Measurements from ENCODE around the gene PALLD.

The PALLD gene

DNA sequence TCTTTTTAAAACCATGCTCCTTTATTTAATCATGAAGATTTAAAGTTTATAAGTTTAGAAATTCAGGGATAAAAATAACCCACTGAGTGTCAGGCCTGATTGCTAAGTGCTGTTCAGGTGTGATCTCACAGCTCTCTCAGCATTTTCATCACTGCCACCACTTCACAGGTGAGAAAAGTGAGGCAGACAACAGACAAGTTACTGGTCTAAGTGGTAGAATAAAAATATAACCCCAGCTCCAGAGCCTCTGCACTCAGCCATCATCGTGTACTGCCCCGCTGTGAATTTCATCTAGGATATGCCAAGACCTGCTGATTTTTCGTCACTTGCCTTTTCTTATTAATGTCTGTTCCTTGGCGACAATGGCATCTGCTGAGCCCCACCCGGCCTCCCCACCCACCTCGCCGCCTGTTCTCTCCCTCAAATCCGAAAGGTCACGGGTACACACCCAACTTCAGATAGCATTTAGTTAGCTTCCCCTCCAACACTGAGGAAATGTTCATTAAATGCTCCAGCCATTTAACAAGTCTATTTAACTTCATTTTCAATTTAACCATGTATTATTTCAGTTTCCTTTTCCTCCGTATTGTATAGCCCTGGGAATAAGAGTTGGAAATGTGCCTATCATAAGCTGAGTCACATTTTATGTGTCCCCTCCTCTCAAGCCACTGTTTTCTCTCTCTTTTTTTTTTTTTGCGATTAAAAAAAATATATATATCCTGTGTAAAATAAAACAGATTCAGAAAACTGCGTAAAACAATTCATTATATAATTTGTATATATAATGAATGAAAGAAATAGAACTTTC lies 276.7 kb downstream of the PALLD start:
- DNase-seq, result no peak

- DNase-seq, result no peak
Measured at GRCh38 chr4:168776382-168776781, 279.5 kb downstream of the PALLD start.

DNA sequence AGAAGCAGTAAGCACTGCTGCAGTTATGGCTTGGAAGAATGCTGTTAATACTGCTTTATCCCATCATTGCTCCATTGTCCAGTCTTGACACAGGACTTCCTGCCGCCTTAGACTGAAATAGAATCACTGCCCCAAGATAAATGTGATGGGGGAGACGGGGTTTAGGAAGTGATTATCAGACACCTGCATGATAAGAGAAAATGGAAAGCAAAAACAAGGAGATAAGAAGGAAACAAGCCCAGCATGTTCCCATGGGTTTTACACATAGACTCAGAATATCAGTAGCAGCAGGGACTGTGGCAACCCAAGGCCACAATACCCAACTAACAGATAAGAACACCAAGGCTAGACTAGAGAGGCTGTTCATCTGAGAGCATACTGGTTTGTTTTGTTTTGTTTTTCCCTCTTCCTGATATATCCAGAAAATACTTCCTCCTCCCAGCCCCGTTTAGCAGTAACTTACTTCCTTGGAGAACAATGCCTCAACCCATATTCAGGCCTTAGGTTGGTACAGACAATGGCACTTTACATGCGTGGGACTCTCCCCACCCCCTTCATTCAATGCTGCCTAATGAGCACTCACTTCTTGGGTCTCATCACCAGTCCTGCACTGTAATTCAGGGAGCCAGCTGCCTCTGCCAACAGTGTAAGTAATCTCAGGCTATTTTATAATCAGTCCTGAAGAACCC lies 280.6 kb downstream of the PALLD start:
- DNase-seq, result no peak

GRCh38 chr4:168781341-168781740 lies 284.5 kb downstream of the PALLD start:
- DNase-seq, result no peak

GRCh38 chr4:168781926-168782325 lies 285.1 kb downstream of the PALLD start:
- no peak for DNase-seq

- no peak for DNase-seq
Measured at GRCh38 chr4:168782439-168782838, 285.6 kb downstream of the PALLD start.

DNA sequence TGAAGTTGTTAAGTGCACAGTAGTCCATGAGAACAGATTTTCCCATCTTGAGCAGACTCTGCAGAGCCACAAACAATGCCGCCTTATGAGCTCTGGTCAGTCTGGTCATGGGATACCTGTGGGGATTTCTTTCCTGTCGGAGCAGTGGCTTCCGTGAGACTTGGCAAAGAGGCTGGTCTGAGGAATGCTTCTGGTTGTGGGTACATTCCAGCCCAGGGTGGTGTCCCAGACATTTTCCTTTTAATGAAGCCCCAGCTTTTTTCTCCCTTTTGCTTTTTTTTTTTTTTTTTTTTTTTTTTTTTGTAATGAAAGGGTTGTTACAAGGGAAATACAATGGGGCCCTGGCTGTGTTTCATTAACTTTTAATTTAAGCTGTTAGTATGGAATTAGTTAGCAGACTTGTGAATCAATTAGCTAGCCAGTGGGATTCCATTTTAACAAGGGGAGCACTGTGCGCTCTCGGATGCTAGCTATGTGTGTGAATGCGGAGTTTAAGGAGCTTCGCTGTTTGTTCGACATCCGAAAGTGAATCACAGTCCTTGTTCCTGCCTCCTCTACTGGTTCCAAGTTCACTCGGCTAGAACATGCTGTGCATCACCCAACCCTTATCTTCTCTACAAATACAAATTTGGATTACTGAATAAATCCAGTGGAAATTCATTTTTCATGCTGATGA lies 288.1 kb downstream of the PALLD start:
- no peak for DNase-seq

DNA sequence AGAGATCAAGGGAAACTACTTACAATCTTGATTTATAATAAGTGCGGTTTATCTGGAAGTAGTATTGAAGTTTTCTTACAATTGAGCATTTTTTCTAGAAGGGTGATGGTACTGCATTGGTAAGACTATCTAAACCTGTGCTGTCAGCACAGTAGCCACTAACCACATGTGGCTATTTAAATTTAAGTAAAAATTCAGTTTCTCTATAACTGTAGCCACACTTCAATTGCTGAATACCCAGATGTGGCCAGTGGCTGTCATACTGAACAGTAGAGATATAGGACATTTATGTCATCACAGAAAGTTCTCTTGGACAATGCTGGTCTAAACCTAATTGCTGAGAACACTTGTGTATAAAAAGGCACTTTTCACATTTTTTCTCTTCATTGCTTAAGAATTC lies 290.5 kb downstream of the PALLD start:
- DNase-seq, result no peak

DNA sequence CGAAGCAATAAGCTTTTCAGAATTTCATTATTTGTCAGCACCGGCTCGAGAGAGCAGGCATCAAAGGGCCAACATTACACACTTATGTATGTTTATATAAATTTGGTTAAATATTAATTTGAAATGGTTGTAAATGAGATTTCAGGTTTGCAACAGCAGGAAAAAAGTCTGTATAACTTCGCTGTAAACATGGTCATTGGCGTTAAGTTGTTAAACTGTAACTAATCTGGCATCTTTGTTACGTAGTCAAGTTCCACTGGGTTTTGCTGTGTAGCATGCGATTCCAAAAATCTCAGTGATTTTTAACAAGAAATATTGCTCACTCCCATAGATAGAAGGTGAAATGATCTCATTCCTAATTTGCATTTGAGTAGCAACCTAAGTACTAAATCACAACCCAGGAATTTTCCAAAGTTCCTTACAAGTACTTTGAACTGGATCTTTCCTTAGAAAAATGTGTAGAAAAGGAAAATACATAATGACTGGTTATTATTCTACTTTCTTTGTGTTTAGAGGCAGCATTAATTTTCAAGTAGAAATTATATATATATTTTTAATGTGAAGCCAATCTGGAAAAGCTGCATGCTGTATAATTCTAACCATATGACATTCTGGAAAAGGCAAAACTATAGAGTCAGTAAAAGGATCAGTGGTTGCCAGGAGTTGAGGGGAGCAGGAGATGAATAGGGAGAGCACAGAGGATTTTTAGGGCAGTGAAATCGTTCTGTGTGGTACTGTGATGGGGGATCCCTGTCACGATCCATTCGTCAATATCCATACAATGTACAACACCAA lies 291.1 kb downstream of the PALLD start:
- DNase-seq, result no peak

DNA sequence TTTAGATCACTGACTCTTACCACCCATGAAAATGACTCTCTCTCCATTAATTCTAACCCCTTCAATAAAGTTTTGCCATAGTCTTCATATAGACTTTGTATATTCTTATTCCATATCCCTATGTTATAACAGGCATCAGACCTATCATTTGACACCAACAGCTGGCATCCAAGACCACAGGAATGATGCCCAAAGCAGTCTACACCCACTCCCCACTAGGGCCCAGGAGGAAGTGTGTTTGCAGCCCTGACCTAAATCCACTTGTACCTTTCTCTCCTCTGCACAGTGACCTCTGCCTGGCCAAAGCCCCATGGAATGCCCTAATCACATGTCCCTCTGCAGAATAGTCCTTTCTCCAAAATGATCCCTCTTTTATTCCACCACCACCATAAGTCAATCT lies 294.0 kb downstream of the PALLD start:
- no peak for DNase-seq

GRCh38 chr4:168791376-168791775 lies 294.5 kb downstream of the PALLD start:
- DNase-seq, result no peak

GRCh38 chr4:168793542-168793941 lies 296.7 kb downstream of the PALLD start:
- no peak for DNase-seq

- DNase-seq, result no peak
Measured at GRCh38 chr4:168794092-168794707, 297.3 kb downstream of the PALLD start.

DNA sequence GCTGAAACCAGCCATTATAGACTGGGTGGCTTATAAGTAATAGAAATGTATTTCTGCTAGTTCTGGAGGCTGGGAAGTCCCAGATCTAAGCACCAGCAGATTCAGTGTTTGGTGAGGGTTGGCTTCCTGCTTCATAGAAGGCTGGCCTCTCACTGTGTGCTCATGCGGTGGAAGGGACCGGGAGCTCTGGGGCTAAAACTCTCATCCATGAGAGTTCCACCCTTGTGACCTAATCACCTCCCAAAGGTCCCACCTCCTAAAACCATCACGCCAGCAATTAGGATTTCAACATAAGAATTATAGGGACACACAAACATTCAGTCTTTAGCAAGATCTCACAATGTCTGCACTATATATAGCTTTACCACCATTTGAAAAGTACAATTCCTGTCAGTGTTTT lies 298.0 kb downstream of the PALLD start:
- peak; percentile 50 for DNase-seq

DNA sequence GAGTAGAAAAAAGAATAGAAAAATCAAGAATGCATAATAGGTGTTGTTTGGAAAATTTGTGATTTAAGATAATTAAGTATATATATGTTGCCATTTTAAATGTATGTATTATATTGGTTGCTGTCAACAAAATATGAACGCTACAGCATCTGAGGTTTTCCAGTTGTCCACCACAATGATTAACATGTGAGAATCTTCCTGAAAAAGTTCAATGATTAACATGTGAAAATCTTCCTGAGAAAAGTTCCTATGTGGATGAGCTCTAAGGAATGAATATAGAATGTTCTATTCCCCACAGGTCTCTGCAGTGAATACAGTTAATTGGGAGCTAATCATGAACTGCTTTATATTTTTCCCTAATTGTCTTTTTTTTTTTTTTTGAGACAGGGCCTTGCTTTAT lies 298.5 kb downstream of the PALLD start:
- DNase-seq, result no peak

DNA sequence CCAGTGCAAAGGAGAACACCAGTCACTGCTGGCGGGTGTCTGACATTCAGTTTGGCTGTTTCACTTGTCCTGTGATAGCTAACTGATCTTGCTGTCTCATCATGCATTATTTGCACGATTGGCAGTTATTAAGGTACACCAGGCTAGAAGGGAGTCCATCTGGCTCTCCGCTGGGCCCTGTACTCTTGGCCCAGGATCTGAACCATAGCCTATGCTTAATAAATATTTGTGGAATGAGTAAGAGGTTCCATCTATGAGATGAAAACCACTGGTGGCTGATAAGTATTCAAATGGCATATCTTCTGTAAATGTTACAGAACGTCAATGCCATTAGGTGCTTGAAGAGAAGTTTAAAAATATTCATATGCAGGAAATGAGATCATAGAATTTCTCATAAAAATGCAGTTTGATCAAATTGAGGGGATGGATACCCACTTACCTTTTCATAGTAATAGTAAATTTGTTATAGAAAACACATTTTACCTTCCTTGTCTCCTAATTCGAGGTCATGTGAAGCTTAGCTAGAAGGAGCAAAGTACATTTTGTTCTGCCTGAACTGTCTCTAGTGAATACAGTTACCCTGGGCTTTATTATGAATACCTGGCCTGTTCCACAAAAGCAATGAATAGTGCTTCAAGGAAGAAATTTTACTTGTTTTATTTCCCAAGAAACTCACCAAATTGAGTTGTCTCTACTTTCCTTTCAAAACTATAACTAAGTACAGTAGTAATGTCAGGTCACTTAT lies 299.7 kb downstream of the PALLD start:
- peak; percentile 13 for DNase-seq

DNA sequence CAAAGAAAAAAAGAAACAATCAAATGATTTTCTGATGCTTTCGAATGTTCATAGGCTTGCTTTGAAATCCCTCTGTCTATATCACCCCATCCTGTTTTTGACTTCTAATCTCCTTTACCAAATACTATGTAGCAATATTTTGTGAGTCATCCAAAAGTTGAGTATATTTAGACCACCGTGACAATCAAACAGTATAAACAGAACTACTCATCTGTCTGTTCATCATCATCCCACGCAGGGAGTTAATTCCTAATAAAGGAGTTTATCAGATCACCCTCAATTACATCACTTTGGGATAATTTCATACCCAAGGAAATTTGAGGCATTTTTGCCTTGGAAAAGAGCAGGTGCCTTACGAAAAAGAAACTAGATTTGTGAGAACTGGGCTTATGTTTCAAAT lies 300.3 kb downstream of the PALLD start:
- peak; percentile 85 for DNase-seq

DNA sequence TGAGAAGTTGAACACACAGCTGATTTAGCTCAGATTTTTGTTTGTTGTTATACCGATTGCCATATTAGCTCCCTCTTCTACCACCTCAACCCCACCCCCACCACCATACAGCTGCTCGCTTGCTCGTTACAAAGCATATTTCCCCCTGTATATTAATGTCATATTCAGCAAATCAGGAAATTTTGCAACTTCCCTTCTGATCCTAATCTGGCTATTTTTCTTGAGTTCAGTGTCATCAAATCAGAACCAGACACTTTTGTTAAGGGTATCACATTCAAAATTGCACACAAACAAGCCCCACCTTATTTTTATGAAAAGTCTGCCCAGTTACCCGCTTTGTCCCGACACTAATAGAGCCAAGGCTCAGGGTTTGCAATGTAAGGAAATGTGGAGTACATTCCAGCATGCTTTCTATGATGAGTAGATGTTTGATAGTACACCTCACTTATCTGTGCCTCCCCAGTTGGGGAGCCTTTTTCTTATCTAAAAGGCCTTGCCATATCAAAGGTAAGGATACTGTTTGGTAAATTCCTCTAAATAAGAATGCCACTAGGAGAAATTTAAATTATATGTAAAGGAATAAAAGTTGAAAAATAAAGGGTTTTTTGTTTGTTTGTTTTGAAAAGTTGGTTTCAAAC lies 301.0 kb downstream of the PALLD start:
- DNase-seq, result peak; percentile 25

GRCh38 chr4:168800926-168801325 lies 304.1 kb downstream of the PALLD start:
- DNase-seq, result no peak

DNA sequence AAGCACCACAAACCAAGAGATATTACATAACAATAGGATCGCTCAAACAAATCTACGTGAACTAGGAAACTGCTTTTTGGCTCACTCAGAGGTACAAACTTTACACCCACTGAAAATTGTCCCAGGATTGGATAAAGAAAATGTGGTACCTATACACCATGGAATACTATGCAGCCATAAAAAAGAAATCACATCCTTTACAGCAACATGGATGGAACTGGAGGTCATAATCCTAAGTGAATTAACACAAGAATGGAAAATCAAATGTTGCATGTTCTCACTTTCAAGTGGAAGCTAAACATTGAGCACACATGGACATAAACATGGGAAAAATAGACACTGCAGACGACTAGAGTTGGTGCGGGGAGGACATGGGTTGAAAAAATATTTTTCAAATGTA lies 305.4 kb downstream of the PALLD start:
- DNase-seq, result no peak

DNA sequence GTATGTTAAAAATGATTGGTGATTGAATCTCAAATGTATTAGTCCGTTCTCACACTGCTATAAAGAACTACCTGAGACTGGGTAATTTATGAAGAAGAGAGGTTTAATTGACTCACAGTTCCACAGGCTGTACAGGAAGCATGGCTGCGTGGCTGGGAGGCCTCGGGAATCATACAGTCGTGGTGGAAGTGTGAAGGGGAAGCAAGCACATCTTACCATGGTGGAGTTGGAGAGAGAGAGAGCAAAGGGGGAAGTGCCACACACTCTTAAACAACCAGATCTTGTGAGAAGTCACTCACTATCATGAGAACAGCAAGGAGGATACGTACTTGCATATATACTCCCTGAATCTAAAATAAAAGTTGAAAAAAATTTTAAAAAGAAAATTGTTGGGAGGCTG lies 306.2 kb downstream of the PALLD start:
- DNase-seq, result peak; percentile 74
